ENCODE data around the gene AKR1D1. TPM values are rescaled to one million over a fixed set of nuclear protein-coding genes. Genes with fewer than 3 reads are reported as not detected.
"Not testable (repeated sequence)": the region's sequence is repeated elsewhere in the genome, so short reads cannot be mapped to it uniquely, and the experiment has no call there.

AKR1D1 gene
- total and polyA plus RNA-seq, 2 donors (not counting 1 experiment from before 2014, with no cell fraction given), result not detected

DNA sequence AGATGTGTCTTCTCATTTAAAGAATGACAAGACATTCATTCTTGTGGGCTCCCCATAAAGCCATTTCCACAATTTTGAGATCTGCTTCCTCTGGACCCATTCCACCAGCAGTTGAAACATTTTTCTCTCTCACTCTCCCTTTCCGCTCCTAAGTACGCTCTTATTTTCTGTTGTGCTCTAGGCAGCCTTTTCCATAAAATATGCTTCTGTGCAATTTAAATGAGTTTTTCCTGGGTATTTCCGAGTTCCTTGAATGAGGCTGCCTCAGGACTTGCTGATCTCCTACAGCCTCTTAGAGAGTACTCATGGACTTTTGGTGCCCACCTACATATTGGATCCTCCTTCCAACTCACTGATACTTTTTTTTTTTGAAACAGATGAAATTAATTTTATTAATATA, 23.6 kb upstream of the AKR1D1 start:
- Histone ChIP-seq H3K79me2 (ENCODE audit: control insufficient read depth, insufficient read depth, low read length) (no peaks in the 10 kb centered on the region), H3K4me1 (ENCODE audit: control insufficient read depth, extremely low read depth, insufficient read depth, low read length) (no peaks in the 10 kb centered on the region), H2AFZ (ENCODE audit: low read length) (no peak overlapping the region), H3K4me2 (ENCODE audit: extremely low read depth, insufficient read depth, low read length) (no peak overlapping the region), H3K27ac (ENCODE audit: insufficient read depth, low read length) (no peak overlapping the region), H4K20me1 (ENCODE audit: control insufficient read depth, extremely low read depth, insufficient read depth, low read length) (no peaks in the 10 kb centered on the region), H3K9ac (ENCODE audit: insufficient read depth, low read length) (no peak overlapping the region), H3K36me3 (ENCODE audit: control insufficient read depth, insufficient read depth, low read length) (no peaks in the 10 kb centered on the region), H3K9me3 (ENCODE audit: control insufficient read depth, insufficient read depth, low read depth, low read length) (no peaks in the 10 kb centered on the region), H3K27me3 (ENCODE audit: control insufficient read depth, insufficient read depth, low read length) (no peaks in the 10 kb centered on the region), H3K4me3 (replicated peaks in 1 of 4; ENCODE audit: control extremely low read depth in 1 of 4, insufficient read depth in 1 of 4, low read depth in 3 of 4, low read length in 4 of 4) (no peak overlapping the region)
- no peak for TF ChIP-seq EZH2 (IDR thresholded peaks at IDR 0.05; ENCODE audit: low read length, missing control alignments)
- TF ChIP-seq, protein P1, sequence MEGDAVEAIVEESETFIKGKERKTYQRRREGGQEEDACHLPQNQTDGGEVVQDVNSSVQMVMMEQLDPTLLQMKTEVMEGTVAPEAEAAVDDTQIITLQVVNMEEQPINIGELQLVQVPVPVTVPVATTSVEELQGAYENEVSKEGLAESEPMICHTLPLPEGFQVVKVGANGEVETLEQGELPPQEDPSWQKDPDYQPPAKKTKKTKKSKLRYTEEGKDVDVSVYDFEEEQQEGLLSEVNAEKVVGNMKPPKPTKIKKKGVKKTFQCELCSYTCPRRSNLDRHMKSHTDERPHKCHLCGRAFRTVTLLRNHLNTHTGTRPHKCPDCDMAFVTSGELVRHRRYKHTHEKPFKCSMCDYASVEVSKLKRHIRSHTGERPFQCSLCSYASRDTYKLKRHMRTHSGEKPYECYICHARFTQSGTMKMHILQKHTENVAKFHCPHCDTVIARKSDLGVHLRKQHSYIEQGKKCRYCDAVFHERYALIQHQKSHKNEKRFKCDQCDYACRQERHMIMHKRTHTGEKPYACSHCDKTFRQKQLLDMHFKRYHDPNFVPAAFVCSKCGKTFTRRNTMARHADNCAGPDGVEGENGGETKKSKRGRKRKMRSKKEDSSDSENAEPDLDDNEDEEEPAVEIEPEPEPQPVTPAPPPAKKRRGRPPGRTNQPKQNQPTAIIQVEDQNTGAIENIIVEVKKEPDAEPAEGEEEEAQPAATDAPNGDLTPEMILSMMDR (conservative IDR thresholded peaks at IDR 0.05 in 1 of 2, IDR thresholded peaks at IDR 0.05 in 1 of 2; ENCODE audit: low read depth in 1 of 2, low read length in 2 of 2), result no peak
- no peak for DNase-seq (ENCODE audit: low read depth in 2 of 2)

- H3K27me3 ChIP-seq (ENCODE audit: control insufficient read depth, insufficient read depth, low read length), result not testable (repeated sequence)
Measured at GRCh38 chr7:138055698-138056097, 20.6 kb upstream of the AKR1D1 start.

DNA sequence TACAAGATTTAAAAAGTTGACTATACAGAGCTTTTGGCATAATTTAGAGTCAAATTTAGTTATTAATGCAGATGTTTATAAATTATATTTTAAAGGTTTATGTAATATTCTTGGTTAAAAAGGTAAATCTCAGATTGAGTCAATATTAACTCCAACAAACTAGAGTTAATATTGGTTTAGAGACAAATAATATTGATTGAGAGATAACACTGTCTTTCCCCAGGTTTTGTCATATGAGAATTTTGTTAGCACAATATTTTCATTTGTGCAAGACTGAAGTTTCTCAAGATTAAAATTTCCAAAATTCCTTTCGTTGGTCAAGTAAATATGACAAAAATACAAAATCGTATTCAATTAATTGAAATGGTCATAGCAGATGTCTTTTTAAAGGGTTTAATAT, 12.9 kb upstream of the AKR1D1 start:
- H3K9ac ChIP-seq (ENCODE audit: insufficient read depth, low read length), result no peak overlapping the region
- H3K27ac ChIP-seq (ENCODE audit: insufficient read depth, low read length), result no peak overlapping the region
- H3K79me2 ChIP-seq (ENCODE audit: control insufficient read depth, insufficient read depth, low read length), result no peaks in the 10 kb centered on the region
- TF ChIP-seq, protein P1 (conservative IDR thresholded peaks at IDR 0.05 in 1 of 2, IDR thresholded peaks at IDR 0.05 in 1 of 2; ENCODE audit: low read depth in 1 of 2, low read length in 2 of 2), result no peak
- no peak for TF ChIP-seq EZH2 (IDR thresholded peaks at IDR 0.05; ENCODE audit: low read length, missing control alignments)
- no peak overlapping the region for H3K4me2 ChIP-seq (ENCODE audit: extremely low read depth, insufficient read depth, low read length)
- H3K4me3 ChIP-seq (replicated peaks in 1 of 4; ENCODE audit: control extremely low read depth in 1 of 4, insufficient read depth in 1 of 4, low read depth in 3 of 4, low read length in 4 of 4), result no peak overlapping the region
- no peaks in the 10 kb centered on the region for H3K9me3 ChIP-seq (ENCODE audit: control insufficient read depth, insufficient read depth, low read depth, low read length)
- no peak for DNase-seq (ENCODE audit: low read depth in 2 of 2)
- no peaks in the 10 kb centered on the region for H4K20me1 ChIP-seq (ENCODE audit: control insufficient read depth, extremely low read depth, insufficient read depth, low read length)
- H3K27me3 ChIP-seq (ENCODE audit: control insufficient read depth, insufficient read depth, low read length), result no peaks in the 10 kb centered on the region
- no peaks in the 10 kb centered on the region for H3K4me1 ChIP-seq (ENCODE audit: control insufficient read depth, extremely low read depth, insufficient read depth, low read length)
- no peaks in the 10 kb centered on the region for H3K36me3 ChIP-seq (ENCODE audit: control insufficient read depth, insufficient read depth, low read length)
- no peak overlapping the region for H2AFZ ChIP-seq (ENCODE audit: low read length)

More at GRCh38 chr7:138055698-138056097, 20.6 kb upstream of the AKR1D1 start:
- H3K36me3 ChIP-seq (ENCODE audit: control insufficient read depth, insufficient read depth, low read length); H3K4me1 ChIP-seq (ENCODE audit: control insufficient read depth, extremely low read depth, insufficient read depth, low read length); DNase-seq (ENCODE audit: low read depth in 2 of 2); H3K4me2 ChIP-seq (ENCODE audit: extremely low read depth, insufficient read depth, low read length); H3K9ac ChIP-seq (ENCODE audit: insufficient read depth, low read length); H3K9me3 ChIP-seq (ENCODE audit: control insufficient read depth, insufficient read depth, low read depth, low read length); H3K4me3 ChIP-seq (replicated peaks in 1 of 4; ENCODE audit: control extremely low read depth in 1 of 4, insufficient read depth in 1 of 4, low read depth in 3 of 4, low read length in 4 of 4); H3K79me2 ChIP-seq (ENCODE audit: control insufficient read depth, insufficient read depth, low read length); H3K27ac ChIP-seq (ENCODE audit: insufficient read depth, low read length); H2AFZ ChIP-seq (ENCODE audit: low read length); H4K20me1 ChIP-seq (ENCODE audit: control insufficient read depth, extremely low read depth, insufficient read depth, low read length): not testable (repeated sequence)
